Coronary artery (tissue), 2 donors: ENCODE data around the gene NFIB.
A peak's percentile ranks its signal among the peaks of the same experiment; 100 is the strongest.

Source experiments
- DNase-seq: peaks from one replicate; pipeline ENCODE4 v3.0.0-alpha.2; 2017; ENCODE audit warnings: low spot score
- H3K27ac ChIP-seq, 2 donors: fragments of 200-600 bp; sonication (generic); one replicate each; pipeline ENCODE4 v1.5.1; 2016 to 2019
- H3K4me3 ChIP-seq: fragments of 200-600 bp; sonication (generic); 2 replicates; pipeline ENCODE4 v1.5.1; 2016; ENCODE audit warnings: mild to moderate bottlenecking, moderate library complexity
- TF ChIP-seq, protein P1 (sequence below): fragments of 200-600 bp; sonication (generic); IDR thresholded peaks from one replicate; pipeline ENCODE4 v1.5.1; 2019; ENCODE audit warnings: antibody characterized with exemption

The NFIB gene

DNA sequence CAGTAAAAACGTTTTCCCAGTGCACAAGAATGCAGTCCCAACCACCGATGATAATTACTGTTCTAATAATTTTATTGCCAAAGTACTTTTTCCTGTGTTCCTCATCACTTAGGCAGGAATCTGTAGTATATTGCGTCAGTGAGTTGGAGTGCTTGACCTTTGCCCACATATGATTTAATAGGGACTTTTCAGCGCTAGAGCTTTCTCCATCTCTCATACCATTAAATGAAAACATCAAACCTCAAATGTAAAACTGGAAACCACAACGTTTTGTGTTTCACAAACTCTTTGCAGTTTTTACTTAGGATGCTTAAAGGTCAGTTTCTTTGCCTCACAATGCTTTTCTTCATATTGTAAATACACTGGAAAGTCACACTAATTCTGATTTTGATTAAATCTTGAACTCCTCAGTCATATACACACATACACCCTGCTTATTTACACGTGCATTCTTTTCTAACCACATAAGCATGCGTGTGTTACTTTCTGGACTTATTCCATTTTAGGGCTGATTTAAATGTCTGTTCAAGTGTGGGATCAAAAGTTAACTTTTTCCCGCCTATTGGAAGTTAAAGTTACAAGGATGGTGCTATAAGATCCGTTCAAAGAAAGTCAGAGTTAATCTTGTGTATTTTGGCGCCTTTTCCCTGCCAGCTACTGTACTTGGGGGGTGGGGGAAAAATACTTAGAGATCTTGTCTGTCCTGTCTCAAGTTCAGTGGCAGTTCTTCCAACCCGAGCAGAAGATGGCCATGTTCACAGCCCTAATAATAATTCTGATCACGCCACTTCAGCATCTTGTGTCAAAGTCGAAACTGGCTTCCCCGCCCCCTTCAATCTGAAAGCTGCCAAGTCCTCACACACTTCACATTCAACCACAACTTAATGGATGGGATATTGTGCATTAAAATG, 6.6 kb upstream of the NFIB start:
- no peak for DNase-seq
- peak overlapping the region; percentile 98 to 100 for H3K27ac ChIP-seq
- TF ChIP-seq, protein P1, sequence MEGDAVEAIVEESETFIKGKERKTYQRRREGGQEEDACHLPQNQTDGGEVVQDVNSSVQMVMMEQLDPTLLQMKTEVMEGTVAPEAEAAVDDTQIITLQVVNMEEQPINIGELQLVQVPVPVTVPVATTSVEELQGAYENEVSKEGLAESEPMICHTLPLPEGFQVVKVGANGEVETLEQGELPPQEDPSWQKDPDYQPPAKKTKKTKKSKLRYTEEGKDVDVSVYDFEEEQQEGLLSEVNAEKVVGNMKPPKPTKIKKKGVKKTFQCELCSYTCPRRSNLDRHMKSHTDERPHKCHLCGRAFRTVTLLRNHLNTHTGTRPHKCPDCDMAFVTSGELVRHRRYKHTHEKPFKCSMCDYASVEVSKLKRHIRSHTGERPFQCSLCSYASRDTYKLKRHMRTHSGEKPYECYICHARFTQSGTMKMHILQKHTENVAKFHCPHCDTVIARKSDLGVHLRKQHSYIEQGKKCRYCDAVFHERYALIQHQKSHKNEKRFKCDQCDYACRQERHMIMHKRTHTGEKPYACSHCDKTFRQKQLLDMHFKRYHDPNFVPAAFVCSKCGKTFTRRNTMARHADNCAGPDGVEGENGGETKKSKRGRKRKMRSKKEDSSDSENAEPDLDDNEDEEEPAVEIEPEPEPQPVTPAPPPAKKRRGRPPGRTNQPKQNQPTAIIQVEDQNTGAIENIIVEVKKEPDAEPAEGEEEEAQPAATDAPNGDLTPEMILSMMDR: no peak
- peak overlapping the region; percentile 95 for H3K4me3 ChIP-seq

DNA sequence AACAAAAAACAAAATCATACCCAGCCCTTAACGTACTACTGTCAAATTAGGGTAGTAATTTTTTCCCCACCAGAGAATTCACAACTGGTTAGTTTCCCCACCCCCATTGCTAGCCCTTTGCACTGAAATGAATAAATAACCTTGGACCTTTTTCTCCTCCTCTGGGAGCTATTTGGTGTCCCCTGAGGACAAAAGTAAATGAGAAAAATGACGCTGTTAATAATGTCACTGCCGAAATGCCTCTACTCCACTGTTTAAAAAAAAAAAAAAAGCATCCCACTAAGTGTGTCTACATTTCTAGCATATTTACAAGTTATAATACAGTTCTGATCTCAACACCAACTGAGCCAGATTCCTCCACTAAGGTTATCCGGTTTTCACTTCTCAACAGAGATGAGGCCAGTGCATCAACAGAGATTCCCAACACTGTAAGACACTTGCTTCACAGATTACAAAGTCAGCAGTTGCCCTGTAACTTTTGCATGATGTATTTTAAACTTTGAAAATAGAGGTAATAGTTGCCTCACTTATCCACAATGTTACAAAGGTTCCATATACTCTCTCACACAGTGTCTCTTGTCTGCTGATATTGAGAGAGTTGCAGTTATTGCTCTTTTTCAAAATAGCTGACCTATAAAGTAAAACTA, 5.1 kb upstream of the NFIB start:
- Histone ChIP-seq H3K27ac (peak overlapping the region; percentile 98 to 100), H3K4me3 (peak overlapping the region; percentile 95)
- TF ChIP-seq, protein P1: no peak
- DNase-seq: no peak

DNA sequence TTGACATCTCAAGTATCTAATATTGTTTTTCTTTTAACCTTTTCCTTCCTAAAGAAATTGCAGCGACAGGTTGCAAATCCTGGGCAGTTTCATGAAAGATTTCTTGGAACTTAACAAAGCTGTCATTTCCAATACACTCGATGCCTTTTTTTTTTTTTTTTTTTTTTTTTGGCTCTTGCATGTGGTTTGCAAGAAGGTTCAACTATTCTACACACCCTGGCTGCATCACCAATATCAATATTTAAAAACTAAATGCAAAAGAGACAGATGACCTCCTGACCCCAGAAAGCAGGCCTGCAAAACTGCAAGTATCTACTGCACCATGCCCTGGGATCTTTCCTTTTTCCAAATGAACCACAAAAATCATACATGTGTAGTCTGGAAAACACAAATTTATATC, 4.4 kb upstream of the NFIB start:
- Histone ChIP-seq H3K27ac (peak overlapping the region; percentile 98 to 100), H3K4me3 (peak overlapping the region; percentile 95)
- TF ChIP-seq, protein P1: no peak
- no peak for DNase-seq

DNA sequence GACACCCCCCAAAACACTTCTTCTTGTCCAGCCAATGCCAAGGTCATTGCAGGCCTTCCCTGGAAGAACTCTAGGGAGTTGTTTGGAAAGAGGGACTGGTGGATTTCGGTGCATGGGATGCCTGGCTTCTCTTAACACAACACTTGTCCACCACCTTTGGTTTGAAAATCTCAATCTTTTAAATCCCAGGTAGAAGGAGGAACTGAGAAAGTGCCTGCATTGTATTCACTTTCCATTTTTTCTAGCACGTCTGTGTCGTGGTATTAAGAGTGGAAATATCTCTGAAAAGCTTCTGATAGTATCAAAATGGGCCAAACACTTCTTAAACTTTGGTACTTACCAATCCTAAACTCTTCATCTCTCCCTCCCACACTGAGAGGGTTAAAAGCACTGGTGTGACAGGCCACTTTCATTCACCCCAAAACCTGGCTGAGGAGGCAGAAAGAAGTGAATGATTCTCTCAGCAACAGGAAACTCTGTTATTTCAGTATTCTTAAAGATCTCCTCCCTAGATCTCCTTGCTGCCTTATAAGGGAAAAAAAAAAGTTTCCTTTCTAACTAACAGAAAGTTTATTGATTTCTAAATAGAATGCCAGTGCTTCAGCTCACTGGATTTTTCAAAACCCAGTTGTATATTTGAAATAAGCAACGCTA, 3.9 kb upstream of the NFIB start:
- DNase-seq: no peak
- TF ChIP-seq, protein P1: no peak
- peak overlapping the region; percentile 87 to 100 for H3K27ac ChIP-seq
- H3K4me3 ChIP-seq: peak overlapping the region; percentile 95

DNA sequence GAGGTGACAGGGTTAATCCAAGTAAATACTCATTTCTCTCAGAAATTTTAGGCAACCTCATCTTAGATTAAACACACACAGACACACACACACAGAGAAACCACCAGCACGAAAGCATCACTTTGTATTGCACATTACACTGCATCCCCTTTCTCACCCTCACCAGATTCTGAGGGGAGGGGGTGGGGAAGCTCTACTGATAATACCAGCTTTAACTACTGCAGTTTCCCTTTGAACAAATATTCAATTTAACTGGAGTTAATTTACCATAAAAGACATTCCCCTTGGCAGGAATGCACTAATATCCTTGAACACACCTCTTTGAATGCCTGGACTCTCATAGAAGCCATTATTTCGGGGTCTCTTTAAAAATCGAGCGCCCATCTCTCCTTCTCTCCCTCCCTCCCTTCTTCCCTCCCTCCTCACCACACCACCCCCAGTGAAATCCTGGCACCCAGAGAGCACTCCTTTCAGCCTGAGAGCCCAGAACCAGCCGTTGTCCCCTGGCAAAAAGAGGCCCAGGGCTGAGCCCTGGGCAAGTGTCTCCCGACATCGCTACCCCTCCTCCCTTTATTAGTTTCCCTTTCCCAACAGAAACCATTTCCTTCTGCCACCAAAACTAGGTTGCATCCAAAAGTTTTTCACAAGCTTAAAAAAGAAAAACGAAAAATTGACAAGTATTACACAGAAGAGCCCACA, 2.8 kb upstream of the NFIB start:
- TF ChIP-seq, protein P1: no peak
- peak overlapping the region; percentile 95 for H3K4me3 ChIP-seq
- peak overlapping the region; percentile 87 to 100 for H3K27ac ChIP-seq
- DNase-seq: no peak

DNA sequence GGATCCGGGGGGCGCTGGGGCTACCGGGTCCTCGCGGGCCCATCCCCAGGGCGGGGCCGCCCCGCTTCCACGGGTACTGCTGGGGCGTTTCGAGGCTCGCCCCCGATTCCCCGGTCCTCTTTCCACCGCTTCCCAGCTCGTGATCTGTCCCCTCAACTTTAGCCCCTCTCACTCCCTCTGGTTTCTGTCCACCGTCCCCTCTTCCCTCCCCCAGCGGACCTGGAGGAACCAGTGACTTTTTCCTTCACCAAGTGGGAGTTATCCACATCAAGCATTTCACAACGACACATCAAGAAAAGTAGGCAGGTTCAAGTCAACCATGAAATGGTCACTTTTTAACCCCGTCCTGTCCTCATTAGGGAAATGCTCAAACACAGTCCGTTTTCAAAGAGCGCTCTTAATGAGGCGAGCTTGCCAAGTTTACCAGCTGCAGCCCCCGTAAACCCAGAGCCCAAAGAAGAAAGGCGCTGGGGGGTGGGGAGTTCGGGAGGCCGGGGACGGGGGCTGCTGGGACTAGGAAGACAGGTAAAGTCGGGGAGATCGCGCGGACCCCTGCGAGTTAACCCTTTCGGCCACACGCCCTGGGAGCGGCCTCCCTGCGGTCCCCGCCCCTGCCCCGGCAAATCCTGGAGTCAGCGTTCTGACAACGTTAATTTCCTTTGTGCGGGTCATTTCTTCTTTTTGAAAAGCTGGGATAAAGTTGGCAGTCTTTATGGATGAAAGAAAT, 2.1 kb upstream of the NFIB start:
- Histone ChIP-seq H3K27ac (peak overlapping the region; percentile 87 to 100), H3K4me3 (peak overlapping the region; percentile 95)
- peak; percentile 85 for DNase-seq
- TF ChIP-seq, protein P1: no peak
